GM10266 (cell line): ENCODE data around the gene SPEG.

Experiments
- DNase-seq: peaks from one replicate; pipeline ENCODE4 v3.0.0; 2012; ENCODE audit errors: extremely low spot score
- CTCF ChIP-seq: IDR thresholded peaks from 2 replicates; pipeline ENCODE4 v1.5.1; 2012; ENCODE audit warnings: mild to moderate bottlenecking, low read depth; ENCODE audit not compliant: control insufficient read depth, insufficient read depth; ENCODE audit errors: missing control alignments

Gene SPEG

DNA sequence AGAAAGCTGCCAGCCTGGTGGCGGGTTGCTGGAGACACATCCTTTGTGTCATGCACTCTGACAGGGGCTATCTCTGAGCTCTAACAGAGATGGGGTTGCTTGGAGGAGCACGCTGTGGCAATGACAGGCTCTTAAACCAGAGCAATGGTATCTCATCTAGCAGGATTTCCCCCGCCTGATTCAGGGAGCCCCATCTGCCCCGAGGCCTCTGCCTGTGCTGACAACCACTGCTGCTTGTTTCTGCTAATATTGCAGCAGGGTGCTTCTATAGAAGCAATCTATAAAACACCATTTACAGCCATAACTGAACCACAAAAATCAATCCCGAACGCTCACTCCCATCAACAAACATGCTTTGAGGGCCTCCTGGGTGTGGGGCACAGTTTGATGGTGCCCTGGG lies 34.1 kb upstream of the SPEG start:
- DNase-seq = no peak
- TF ChIP-seq CTCF = no peak

- TF ChIP-seq CTCF = no peak
- DNase-seq = no peak
Observed at GRCh38 chr2:219401606-219402005, 33.0 kb upstream of the SPEG start.

DNA sequence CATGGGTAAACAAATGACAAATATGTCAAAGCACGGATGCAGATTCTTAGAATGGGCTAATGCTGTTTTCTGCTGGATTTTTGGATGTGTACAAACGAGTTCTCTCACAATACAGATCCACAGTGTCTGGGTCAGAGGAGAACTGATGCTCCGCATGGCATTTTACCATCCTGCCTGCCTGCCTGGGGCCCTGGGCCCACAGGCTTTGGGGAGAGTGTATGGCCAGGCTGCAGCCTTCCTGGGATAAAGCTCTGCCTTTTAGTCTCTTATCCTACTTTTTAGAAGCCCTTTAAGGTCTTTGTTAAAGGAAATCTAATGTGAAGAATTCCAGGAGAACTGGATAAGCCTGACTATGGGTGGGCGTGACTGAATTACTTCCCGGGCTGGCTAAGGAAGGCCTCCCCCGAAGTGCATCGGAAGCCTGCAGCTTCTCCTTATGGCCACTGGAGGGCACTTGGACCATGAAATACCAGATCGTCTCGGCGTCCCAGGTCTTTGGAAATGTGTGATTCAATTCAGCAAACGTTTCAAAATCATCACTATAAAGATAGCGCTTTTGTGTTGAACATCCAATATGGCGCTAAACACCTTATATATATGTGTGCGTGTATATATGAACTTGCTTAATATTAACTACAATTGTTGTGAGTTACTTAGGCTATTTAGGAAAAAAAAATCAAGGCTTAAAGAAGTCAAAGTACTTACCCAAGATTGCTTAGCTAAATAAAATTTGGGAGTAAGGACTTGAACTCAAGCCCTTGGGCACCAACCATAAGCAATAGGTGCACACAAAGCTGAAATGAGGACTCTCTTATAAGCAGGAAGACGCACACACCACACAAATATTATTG lies 31.8 kb upstream of the SPEG start:
- DNase-seq = peak; percentile 75
- peak; percentile 88 for TF ChIP-seq CTCF

DNA sequence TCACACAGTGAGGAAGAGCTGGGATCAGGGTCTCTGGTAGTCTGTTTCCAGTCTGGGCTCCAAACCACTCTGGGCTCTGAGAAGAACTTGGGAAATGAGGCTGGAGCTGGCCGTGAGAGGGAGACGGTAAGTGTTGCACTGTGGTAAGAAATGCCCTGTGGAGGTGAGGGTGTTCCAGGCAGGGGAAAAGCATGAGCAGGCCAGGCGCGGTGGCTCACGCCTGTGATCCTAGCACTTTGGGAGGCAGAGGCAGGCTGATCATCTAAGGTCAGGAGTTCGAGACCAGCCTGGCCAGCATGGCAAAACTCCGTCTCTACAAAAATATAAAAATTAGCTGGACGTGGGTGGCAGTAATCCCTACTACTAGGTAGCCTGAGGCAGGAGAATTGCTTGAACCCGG lies 30.8 kb upstream of the SPEG start:
- no peak for TF ChIP-seq CTCF
- no peak for DNase-seq

GRCh38 chr2:219404291-219404910 lies 30.2 kb upstream of the SPEG start:
- no peak for TF ChIP-seq CTCF
- DNase-seq = no peak

DNA sequence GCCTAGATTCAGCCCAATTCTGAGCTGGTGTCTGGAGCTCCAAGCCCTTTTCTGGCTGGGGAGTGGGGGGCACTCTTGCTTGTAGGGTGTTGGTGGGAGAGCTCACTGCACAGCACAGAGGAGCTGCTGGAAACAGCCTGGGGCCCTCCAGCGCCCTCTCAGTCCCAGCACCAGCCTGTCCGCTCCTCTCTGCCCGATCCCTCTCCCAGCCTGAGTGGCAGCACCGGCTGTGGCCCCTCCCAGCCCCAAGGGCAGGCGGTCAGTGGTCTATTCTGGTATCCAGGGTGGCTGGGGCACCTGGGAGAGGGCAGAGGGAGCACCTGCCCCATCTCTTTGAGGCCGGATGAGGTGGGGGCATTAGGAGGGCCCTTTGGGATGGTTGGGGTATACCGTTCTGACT lies 29.7 kb upstream of the SPEG start:
- DNase-seq = no peak
- TF ChIP-seq CTCF = no peak

- TF ChIP-seq CTCF = no peak
- no peak for DNase-seq
Observed at GRCh38 chr2:219405451-219405850, 29.2 kb upstream of the SPEG start.
